ENCODE results near the gene HK3. TPM values are rescaled to one million over a fixed set of nuclear protein-coding genes. Genes with fewer than 3 reads are reported as not detected.

HK3 gene
- total and polyA plus RNA-seq, 2 experiments from 2014 or later = not detected

- TF ChIP-seq REST (IDR thresholded peaks at IDR 0.05; ENCODE audit: unreplicated experiment) (peak; percentile 100), JUNB (IDR thresholded peaks at IDR 0.05; ENCODE audit: unreplicated experiment) (no peak), POLR2AphosphoS5 (IDR thresholded peaks at IDR 0.05; ENCODE audit: low read depth) (no peak), ZNF331 (CRISPR knock-in tag; IDR thresholded peaks at IDR 0.05; ENCODE audit: low read depth) (peak; percentile 57)
Observed at GRCh38 chr5:176837707-176838115, 61.4 kb downstream of the HK3 start (continued).

DNA sequence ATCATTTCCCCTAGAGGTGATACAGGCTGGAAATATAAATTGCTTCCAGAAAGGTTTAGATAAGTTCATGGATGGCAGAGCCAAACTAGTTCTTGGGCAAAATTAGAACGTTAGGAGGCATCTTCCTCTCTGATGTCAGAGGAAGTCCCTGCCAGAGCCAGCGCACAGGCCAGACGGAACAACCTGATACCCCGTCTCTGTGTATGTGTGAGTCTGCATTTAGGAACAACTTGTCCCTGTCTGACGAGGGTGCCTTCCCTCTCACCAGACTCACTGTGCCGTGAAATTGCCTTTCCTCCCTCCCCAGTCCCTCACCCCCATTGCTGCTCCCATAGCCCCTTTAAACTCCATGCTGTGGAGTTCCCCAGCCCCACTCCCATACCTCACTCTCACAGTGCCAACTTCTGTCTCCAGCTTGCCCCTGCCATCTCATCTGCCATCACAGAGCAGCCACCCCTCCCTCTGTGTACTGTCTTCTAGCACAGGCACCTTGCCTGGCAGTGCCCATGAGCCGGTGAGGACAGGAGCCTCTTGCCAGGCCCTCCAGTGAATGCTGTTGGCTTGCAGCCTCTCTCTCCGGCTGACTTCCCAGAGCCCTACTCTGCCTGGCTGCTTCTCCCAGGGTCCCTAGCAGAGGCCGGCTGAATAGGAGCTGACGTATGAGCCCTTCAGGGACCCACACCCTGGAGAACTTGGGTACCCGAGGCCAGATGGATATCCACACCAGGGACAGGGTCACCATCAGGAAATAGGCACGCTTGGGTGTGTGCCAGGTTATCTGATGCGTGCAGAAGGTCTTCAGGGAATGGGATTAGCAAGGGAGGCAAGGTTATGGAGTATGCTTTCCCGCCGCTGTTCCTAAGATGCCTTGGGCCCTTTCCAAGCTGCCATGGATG lies 62.1 kb downstream of the HK3 start:
- no peak overlapping the region for H3K4me3 Mint-ChIP-seq
- no peaks in the 10 kb centered on the region for H3K79me2 ChIP-seq (replicated peaks; ENCODE audit: insufficient read depth)
- H3K9me3 Mint-ChIP-seq = no peaks in the 10 kb centered on the region; the same call in 2 of the 3 replicates
- peaks cover 9% of the 10 kb centered on the region for H3K27me3 ChIP-seq (ENCODE audit: insufficient read depth)
- H3K4me3 ChIP-seq = no peak overlapping the region
- H2AFZ ChIP-seq = no peak overlapping the region
- peaks cover 13% of the 10 kb centered on the region for H3K4me1 Mint-ChIP-seq
- H3K36me3 Mint-ChIP-seq (ENCODE audit: low read depth) = no peaks in the 10 kb centered on the region
- peaks cover 7% of the 10 kb centered on the region for H4K20me1 ChIP-seq (replicated peaks; ENCODE audit: insufficient read depth)
- H3K27ac Mint-ChIP-seq = no peak overlapping the region
- peaks cover 3% of the 10 kb centered on the region; the same call in 1 of the 2 replicates for H3K4me1 ChIP-seq (ENCODE audit: insufficient read depth)
- no peaks in the 10 kb centered on the region for H3F3A ChIP-seq (replicated peaks; ENCODE audit: low read depth)
- H3K4me2 ChIP-seq = no peak overlapping the region
- DNase-seq (ENCODE audit: low spot score) = no peak
- H3K36me3 ChIP-seq (ENCODE audit: insufficient read depth) = no peaks in the 10 kb centered on the region
- no peaks in the 10 kb centered on the region for H3K9me2 ChIP-seq (ENCODE audit: insufficient read depth)
- no peak overlapping the region for H3K27ac ChIP-seq (ENCODE audit: low read depth)
- no peak for ATAC-seq
- H3K27me3 Mint-ChIP-seq (ENCODE audit: insufficient read depth, low read depth, poor library complexity) = peaks cover 35% of the 10 kb centered on the region
- TF ChIP-seq CREB1 (CRISPR knock-in tag; IDR thresholded peaks at IDR 0.05; ENCODE audit: low read depth) = no peak
- TF ChIP-seq ETS1 (IDR thresholded peaks at IDR 0.05) = no peak
- no peak for TF ChIP-seq POLR2AphosphoS5 (IDR thresholded peaks at IDR 0.05; ENCODE audit: low read depth)
- TF ChIP-seq ZNF114 (CRISPR knock-in tag; IDR thresholded peaks at IDR 0.05) = no peak
- no peak for TF ChIP-seq STAT1 (IDR thresholded peaks at IDR 0.05; ENCODE audit: unreplicated experiment)
- TF ChIP-seq EZH2 (IDR thresholded peaks at IDR 0.05; ENCODE audit: low read depth, unreplicated experiment) = no peak
- TF ChIP-seq CTCF (conservative IDR thresholded peaks at IDR 0.05; ENCODE audit: low read depth in 2 of 2) = no peak
- TF ChIP-seq, protein P1, sequence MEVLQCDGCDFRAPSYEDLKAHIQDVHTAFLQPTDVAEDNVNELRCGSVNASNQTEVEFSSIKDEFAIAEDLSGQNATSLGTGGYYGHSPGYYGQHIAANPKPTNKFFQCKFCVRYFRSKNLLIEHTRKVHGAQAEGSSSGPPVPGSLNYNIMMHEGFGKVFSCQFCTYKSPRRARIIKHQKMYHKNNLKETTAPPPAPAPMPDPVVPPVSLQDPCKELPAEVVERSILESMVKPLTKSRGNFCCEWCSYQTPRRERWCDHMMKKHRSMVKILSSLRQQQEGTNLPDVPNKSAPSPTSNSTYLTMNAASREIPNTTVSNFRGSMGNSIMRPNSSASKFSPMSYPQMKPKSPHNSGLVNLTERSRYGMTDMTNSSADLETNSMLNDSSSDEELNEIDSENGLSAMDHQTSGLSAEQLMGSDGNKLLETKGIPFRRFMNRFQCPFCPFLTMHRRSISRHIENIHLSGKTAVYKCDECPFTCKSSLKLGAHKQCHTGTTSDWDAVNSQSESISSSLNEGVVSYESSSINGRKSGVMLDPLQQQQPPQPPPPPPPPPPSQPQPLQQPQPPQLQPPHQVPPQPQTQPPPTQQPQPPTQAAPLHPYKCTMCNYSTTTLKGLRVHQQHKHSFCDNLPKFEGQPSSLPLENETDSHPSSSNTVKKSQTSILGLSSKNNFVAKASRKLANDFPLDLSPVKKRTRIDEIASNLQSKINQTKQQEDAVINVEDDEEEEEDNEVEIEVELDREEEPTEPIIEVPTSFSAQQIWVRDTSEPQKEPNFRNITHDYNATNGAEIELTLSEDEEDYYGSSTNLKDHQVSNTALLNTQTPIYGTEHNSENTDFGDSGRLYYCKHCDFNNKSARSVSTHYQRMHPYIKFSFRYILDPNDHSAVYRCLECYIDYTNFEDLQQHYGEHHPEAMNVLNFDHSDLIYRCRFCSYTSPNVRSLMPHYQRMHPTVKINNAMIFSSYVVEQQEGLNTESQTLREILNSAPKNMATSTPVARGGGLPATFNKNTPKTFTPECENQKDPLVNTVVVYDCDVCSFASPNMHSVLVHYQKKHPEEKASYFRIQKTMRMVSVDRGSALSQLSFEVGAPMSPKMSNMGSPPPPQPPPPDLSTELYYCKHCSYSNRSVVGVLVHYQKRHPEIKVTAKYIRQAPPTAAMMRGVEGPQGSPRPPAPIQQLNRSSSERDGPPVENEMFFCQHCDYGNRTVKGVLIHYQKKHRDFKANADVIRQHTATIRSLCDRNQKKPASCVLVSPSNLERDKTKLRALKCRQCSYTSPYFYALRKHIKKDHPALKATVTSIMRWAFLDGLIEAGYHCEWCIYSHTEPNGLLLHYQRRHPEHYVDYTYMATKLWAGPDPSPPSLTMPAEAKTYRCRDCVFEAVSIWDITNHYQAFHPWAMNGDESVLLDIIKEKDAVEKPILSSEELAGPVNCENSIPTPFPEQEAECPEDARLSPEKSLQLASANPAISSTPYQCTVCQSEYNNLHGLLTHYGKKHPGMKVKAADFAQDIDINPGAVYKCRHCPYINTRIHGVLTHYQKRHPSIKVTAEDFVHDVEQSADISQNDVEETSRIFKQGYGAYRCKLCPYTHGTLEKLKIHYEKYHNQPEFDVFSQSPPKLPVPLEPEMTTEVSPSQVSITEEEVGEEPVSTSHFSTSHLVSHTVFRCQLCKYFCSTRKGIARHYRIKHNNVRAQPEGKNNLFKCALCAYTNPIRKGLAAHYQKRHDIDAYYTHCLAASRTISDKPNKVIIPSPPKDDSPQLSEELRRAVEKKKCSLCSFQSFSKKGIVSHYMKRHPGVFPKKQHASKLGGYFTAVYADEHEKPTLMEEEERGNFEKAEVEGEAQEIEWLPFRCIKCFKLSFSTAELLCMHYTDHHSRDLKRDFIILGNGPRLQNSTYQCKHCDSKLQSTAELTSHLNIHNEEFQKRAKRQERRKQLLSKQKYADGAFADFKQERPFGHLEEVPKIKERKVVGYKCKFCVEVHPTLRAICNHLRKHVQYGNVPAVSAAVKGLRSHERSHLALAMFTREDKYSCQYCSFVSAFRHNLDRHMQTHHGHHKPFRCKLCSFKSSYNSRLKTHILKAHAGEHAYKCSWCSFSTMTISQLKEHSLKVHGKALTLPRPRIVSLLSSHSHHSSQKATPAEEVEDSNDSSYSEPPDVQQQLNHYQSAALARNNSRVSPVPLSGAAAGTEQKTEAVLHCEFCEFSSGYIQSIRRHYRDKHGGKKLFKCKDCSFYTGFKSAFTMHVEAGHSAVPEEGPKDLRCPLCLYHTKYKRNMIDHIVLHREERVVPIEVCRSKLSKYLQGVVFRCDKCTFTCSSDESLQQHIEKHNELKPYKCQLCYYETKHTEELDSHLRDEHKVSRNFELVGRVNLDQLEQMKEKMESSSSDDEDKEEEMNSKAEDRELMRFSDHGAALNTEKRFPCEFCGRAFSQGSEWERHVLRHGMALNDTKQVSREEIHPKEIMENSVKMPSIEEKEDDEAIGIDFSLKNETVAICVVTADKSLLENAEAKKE (CRISPR knock-in tag; IDR thresholded peaks at IDR 0.05) = no peak
